ENCODE measurements around the gene ALOX5.

DNA sequence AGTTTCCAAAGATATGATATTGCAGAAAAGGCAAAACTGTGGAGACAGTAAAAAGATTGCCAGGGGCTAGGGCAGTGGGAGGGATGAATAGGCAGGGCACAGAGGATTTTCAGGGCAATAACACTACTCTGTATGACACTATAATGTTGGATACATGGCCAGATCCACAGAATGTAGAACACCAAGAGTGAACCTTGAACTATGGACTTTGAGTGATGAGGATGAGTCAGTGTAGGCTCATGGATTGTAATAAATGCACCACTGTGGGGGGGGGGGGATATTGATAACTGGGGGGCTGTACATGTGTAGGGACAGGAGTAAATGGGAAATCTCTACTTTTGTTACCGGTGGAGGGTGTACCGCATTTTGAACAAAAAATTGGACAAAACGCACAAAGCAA lies 77.4 kb downstream of the ALOX5 start:
- TF ChIP-seq, protein P1, sequence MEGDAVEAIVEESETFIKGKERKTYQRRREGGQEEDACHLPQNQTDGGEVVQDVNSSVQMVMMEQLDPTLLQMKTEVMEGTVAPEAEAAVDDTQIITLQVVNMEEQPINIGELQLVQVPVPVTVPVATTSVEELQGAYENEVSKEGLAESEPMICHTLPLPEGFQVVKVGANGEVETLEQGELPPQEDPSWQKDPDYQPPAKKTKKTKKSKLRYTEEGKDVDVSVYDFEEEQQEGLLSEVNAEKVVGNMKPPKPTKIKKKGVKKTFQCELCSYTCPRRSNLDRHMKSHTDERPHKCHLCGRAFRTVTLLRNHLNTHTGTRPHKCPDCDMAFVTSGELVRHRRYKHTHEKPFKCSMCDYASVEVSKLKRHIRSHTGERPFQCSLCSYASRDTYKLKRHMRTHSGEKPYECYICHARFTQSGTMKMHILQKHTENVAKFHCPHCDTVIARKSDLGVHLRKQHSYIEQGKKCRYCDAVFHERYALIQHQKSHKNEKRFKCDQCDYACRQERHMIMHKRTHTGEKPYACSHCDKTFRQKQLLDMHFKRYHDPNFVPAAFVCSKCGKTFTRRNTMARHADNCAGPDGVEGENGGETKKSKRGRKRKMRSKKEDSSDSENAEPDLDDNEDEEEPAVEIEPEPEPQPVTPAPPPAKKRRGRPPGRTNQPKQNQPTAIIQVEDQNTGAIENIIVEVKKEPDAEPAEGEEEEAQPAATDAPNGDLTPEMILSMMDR (IDR thresholded peaks at IDR 0.05; ENCODE audit: insufficient read depth, low read length), result no peak
- TF ChIP-seq GABPA (IDR thresholded peaks at IDR 0.05; ENCODE audit: low read depth), result no peak
- TF ChIP-seq, protein P2, sequence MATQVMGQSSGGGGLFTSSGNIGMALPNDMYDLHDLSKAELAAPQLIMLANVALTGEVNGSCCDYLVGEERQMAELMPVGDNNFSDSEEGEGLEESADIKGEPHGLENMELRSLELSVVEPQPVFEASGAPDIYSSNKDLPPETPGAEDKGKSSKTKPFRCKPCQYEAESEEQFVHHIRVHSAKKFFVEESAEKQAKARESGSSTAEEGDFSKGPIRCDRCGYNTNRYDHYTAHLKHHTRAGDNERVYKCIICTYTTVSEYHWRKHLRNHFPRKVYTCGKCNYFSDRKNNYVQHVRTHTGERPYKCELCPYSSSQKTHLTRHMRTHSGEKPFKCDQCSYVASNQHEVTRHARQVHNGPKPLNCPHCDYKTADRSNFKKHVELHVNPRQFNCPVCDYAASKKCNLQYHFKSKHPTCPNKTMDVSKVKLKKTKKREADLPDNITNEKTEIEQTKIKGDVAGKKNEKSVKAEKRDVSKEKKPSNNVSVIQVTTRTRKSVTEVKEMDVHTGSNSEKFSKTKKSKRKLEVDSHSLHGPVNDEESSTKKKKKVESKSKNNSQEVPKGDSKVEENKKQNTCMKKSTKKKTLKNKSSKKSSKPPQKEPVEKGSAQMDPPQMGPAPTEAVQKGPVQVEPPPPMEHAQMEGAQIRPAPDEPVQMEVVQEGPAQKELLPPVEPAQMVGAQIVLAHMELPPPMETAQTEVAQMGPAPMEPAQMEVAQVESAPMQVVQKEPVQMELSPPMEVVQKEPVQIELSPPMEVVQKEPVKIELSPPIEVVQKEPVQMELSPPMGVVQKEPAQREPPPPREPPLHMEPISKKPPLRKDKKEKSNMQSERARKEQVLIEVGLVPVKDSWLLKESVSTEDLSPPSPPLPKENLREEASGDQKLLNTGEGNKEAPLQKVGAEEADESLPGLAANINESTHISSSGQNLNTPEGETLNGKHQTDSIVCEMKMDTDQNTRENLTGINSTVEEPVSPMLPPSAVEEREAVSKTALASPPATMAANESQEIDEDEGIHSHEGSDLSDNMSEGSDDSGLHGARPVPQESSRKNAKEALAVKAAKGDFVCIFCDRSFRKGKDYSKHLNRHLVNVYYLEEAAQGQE (IDR thresholded peaks at IDR 0.05; ENCODE audit: insufficient replicate concordance, low read depth), result no peak
